Vagina (tissue), 2 donors: ENCODE measurements around the gene EIF5B. TPM values are rescaled to one million over a fixed set of nuclear protein-coding genes. Genes with fewer than 3 reads are reported as not detected.

ENCODE experiments used
- DNase-seq, 2 donors: peaks; one replicate each; pipeline ENCODE4 v3.0.0-alpha.2; 2017; ENCODE audit errors: extremely low spot score in 2 of 2
- H3K27ac ChIP-seq: fragments of 200-600 bp; sonication (generic); one replicate; pipeline ENCODE4 v1.5.1; 2019
- H3K27me3 ChIP-seq: fragments of 200-600 bp; sonication (generic); one replicate; pipeline ENCODE4 v1.5.1; 2019
- H3K36me3 ChIP-seq, 2 donors: fragments of 200-600 bp; sonication (generic); one replicate each; pipeline ENCODE4 v1.5.1; 2017 to 2019
- H3K4me1 ChIP-seq: fragments of 200-600 bp; sonication (generic); one replicate; pipeline ENCODE4 v1.5.1; 2019
- H3K4me3 ChIP-seq, 2 donors: fragments of 200-600 bp; sonication (generic); 1 replicate in 1 of 2; 2 replicates in 1 of 2; pipeline ENCODE4 v1.5.1; 2016 to 2019
- H3K9me3 ChIP-seq: fragments of 200-600 bp; sonication (generic); one replicate; pipeline ENCODE4 v1.5.1; 2019
- POLR2A ChIP-seq, 2 donors: fragments of 450-650 bp; IDR thresholded peaks; one replicate each; pipeline ENCODE4 v1.6.1; 2017; ENCODE audit warnings: antibody characterized with exemption in 2 of 2, mild to moderate bottlenecking in 2 of 2, moderate library complexity in 2 of 2
- POLR2AphosphoS5 ChIP-seq, 2 donors: sonication (generic); formaldehyde crosslinking; IDR thresholded peaks; one replicate each; pipeline ENCODE4 v1.9.0; 2017; ENCODE audit warnings: antibody characterized with exemption in 2 of 2, mild to moderate bottlenecking in 2 of 2, low read depth in 1 of 2; ENCODE audit not compliant: insufficient read depth in 1 of 2
- intact Hi-C: fragments of 100-400 bp; cut with DNase I; formaldehyde crosslinking; loops from one replicate; pipeline ENCODE4 v1.15.1; 2023
- total RNA-seq: library from RNA; depleted of rRNA; stranded (reverse); fragments of >200 nt; gene quantifications from one replicate; pipeline ENCODE4 v1.2.3, GENCODE V29; 2016
- TF ChIP-seq, protein P1 (sequence below), 3 experiments: fragments of 450-650 bp in 2 of 3; fragments of 200-600 bp in 1 of 3; sonication (generic) in 1 of 3; IDR thresholded peaks; one replicate each; pipeline ENCODE4 v1.5.1; 2017 to 2019; ENCODE audit warnings: antibody characterized with exemption in 3 of 3, mild to moderate bottlenecking in 2 of 3, moderate library complexity in 2 of 3

EIF5B gene
- total RNA-seq, 1 donor from 2014 or later, result 31.2 TPM

DNA sequence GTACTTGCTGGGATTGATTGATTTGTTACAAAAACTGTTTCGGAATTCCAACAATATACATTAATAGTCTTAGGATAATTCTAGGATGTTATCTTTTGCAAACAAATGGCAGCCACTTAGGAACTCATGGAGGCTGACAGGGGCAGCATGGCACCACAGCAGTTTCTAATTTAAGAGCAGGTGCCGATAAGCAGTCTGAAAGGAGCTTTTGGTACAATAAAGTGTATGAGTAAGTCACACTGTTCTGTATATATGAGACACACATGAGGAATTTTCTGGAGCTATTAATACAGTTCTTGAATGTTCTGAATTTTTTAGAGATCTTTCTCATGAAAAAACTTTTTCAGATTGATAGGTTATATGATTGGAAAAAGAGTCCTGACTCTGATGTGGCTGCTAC, 52.2 kb downstream of the EIF5B start:
- intact Hi-C loops, result no loop called here
- no peak overlapping the region for H3K4me3 ChIP-seq
- H3K27me3 ChIP-seq, result no peaks in the 10 kb centered on the region
- H3K27ac ChIP-seq, result no peak overlapping the region
- peaks cover 0 to 37% of the 10 kb centered on the region in 2 donors for H3K36me3 ChIP-seq
- DNase-seq, result no peak
- no peaks in the 10 kb centered on the region for H3K9me3 ChIP-seq
- TF ChIP-seq, protein P1, sequence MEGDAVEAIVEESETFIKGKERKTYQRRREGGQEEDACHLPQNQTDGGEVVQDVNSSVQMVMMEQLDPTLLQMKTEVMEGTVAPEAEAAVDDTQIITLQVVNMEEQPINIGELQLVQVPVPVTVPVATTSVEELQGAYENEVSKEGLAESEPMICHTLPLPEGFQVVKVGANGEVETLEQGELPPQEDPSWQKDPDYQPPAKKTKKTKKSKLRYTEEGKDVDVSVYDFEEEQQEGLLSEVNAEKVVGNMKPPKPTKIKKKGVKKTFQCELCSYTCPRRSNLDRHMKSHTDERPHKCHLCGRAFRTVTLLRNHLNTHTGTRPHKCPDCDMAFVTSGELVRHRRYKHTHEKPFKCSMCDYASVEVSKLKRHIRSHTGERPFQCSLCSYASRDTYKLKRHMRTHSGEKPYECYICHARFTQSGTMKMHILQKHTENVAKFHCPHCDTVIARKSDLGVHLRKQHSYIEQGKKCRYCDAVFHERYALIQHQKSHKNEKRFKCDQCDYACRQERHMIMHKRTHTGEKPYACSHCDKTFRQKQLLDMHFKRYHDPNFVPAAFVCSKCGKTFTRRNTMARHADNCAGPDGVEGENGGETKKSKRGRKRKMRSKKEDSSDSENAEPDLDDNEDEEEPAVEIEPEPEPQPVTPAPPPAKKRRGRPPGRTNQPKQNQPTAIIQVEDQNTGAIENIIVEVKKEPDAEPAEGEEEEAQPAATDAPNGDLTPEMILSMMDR (IDR thresholded peaks at IDR 0.05), result no peak
- TF ChIP-seq POLR2A (IDR thresholded peaks at IDR 0.05), result no peak
- no peak for TF ChIP-seq POLR2AphosphoS5 (IDR thresholded peaks at IDR 0.05; ENCODE audit: insufficient read depth in 1 of 2, low read depth in 1 of 2)
- H3K4me1 ChIP-seq, result no peaks in the 10 kb centered on the region

DNA sequence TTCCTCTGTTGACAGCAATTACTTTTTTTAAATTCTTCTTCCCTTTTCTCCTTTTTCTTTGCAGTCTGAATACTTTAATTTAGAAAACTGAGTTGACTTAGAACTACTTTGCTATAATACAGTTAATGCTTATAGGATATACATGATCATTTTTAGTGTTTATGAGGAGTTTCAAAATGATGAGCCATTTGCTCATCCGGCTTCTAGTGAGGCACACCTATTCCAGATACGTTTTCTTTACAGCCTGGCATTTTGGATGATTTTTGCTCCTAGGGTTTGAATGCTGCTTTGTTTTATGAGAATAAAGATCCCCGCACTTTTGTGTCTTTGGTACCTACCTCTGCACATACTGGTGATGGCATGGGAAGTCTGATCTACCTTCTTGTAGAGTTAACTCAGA, 52.8 kb downstream of the EIF5B start:
- intact Hi-C loops, result no loop called here
- H3K27me3 ChIP-seq, result no peaks in the 10 kb centered on the region
- no peak overlapping the region for H3K27ac ChIP-seq
- no peaks in the 10 kb centered on the region for H3K9me3 ChIP-seq
- H3K4me1 ChIP-seq, result no peaks in the 10 kb centered on the region
- H3K4me3 ChIP-seq, result no peak overlapping the region
- no peak for DNase-seq
- peaks cover 0 to 37% of the 10 kb centered on the region in 2 donors for H3K36me3 ChIP-seq
- TF ChIP-seq POLR2AphosphoS5 (IDR thresholded peaks at IDR 0.05; ENCODE audit: insufficient read depth in 1 of 2, low read depth in 1 of 2), result no peak
- TF ChIP-seq, protein P1 (IDR thresholded peaks at IDR 0.05), result no peak
- TF ChIP-seq POLR2A (IDR thresholded peaks at IDR 0.05), result no peak

DNA sequence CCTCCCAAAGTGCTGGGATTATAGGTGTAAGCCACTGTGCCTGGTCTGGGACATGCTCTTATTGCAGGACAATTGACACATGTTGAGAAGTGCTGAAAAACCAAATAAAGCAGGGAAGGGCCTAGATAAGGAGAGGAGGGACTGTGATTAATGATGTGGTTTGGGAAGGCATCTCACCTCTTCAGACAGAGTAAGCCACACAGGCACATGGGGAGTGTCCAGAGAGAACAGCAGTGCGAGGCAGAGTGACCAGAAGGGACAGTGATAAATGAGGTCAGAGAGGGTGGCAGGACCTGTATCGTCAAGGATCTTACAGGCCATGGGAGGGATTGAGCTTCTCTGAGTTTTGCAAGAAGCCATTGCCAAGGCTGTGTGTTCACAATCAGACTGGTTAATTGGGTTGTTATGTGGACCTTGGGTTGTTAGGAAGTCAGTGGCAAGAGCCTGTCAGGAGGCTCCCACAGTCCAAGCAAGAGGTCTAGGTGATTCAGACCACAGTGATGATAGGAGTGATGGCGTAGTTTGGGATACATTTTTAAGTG, 58.5 kb downstream of the EIF5B start:
- Histone ChIP-seq H3K27me3 (no peaks in the 10 kb centered on the region), H3K9me3 (no peaks in the 10 kb centered on the region), H3K4me1 (no peaks in the 10 kb centered on the region), H3K27ac (no peak overlapping the region), H3K36me3 (peaks cover 0 to 82% of the 10 kb centered on the region in 2 donors), H3K4me3 (no peak overlapping the region)
- intact Hi-C loops, result no loop called here
- DNase-seq, result no peak
- TF ChIP-seq POLR2AphosphoS5 (IDR thresholded peaks at IDR 0.05; ENCODE audit: insufficient read depth in 1 of 2, low read depth in 1 of 2) (no peak), POLR2A (IDR thresholded peaks at IDR 0.05) (no peak)
- TF ChIP-seq, protein P1 (IDR thresholded peaks at IDR 0.05), result no peak

DNA sequence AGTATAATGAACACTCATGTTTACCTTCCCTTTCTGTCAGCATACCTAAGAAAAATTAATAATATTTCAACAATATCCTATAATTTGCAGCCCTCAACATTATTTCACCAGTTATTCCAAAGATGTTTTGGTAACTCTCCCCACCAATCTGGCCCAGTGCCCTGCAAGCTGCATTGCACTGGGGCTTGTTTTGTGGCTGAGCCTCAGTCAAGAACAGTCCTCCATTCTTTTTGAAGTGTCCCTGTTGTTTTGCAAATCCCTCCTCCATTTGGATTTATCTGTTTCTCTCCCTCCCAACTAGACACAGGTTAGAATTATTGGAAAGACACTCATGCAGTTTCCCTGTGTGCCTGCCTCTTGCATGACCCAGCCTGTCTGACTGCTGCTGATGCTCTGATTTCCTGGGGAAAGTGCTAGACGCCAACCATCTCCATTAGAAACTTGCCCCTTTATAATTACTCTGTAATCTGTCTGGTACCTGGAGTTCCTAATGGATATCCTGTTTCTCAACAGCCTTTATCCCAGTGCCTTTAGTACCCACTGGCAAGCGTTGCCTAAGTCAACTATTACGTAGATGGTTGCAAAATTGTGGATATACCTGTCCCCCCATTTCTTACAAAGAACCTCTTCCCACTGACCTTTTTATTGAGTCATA, 60.2 kb downstream of the EIF5B start:
- H3K9me3 ChIP-seq, result no peaks in the 10 kb centered on the region
- TF ChIP-seq, protein P1 (IDR thresholded peaks at IDR 0.05), result no peak
- TF ChIP-seq POLR2AphosphoS5 (IDR thresholded peaks at IDR 0.05; ENCODE audit: insufficient read depth in 1 of 2, low read depth in 1 of 2) (no peak), POLR2A (IDR thresholded peaks at IDR 0.05) (no peak)
- peaks cover 0 to 93% of the 10 kb centered on the region in 2 donors for H3K36me3 ChIP-seq
- H3K27me3 ChIP-seq, result no peaks in the 10 kb centered on the region
- H3K4me3 ChIP-seq, result no peak overlapping the region
- intact Hi-C loops, result no loop called here
- no peak for DNase-seq
- no peaks in the 10 kb centered on the region for H3K4me1 ChIP-seq
- H3K27ac ChIP-seq, result no peak overlapping the region

DNA sequence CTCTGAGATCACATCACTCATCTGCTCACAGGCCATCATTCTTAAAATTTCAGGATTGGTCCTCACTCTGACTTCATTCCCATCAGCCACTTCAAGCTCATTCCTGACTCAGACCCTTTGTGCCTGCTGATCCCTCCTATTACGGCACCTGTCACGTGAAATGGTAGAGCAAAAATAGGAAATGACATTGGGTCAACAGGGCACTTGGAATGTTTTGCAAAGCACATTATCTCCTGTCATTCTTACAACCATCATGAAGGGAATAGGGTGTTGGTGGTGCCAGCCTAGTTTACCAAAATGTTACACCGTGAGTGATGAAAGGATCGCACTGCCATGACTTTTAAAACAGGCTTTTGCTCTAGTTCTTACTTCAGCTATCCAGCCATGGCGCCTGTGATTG, 61.1 kb downstream of the EIF5B start:
- no peaks in the 10 kb centered on the region for H3K4me1 ChIP-seq
- H3K27me3 ChIP-seq, result no peaks in the 10 kb centered on the region
- no peak overlapping the region for H3K4me3 ChIP-seq
- intact Hi-C loops, result no loop called here
- no peak for DNase-seq
- no peak overlapping the region for H3K27ac ChIP-seq
- H3K36me3 ChIP-seq, result peaks cover under 1 to 94% of the 10 kb centered on the region in 2 donors
- no peak for TF ChIP-seq POLR2AphosphoS5 (IDR thresholded peaks at IDR 0.05; ENCODE audit: insufficient read depth in 1 of 2, low read depth in 1 of 2)
- TF ChIP-seq, protein P1 (IDR thresholded peaks at IDR 0.05), result no peak
- TF ChIP-seq POLR2A (IDR thresholded peaks at IDR 0.05), result no peak
- no peaks in the 10 kb centered on the region for H3K9me3 ChIP-seq
